Fibroblast of gingiva (primary cell): ENCODE data around the gene IDH3B.

Source experiments
- DNase-seq: peaks from one replicate; pipeline ENCODE4 v3.0.0-alpha.2; 2011; ENCODE audit warnings: low read depth

Gene IDH3B

GRCh38 chr20:2617099-2617714, 46.8 kb downstream of the IDH3B start:
- DNase-seq: no peak

- DNase-seq: no peak
Measured at GRCh38 chr20:2616634-2617033, 47.4 kb downstream of the IDH3B start.

- no peak for DNase-seq
Measured at GRCh38 chr20:2612073-2612472, 51.9 kb downstream of the IDH3B start.

- no peak for DNase-seq
Measured at GRCh38 chr20:2610941-2611720, 52.9 kb downstream of the IDH3B start.

GRCh38 chr20:2610326-2610725, 53.7 kb downstream of the IDH3B start:
- DNase-seq: no peak
